Stimulated activated CD4-positive, alpha-beta T cell treated with anti-CD3 and anti-CD28 coated beads, Interleukin-15, amount 100 ng/mL, for 24 hours (primary cell): Measurements from ENCODE around the gene WDR37.

Source experiments
- DNase-seq: peaks from one replicate; pipeline ENCODE4 v3.0.0-alpha.2; 2020

The WDR37 gene

GRCh38 chr10:1172256-1172984, 116.2 kb downstream of the WDR37 start:
- DNase-seq: no peak

GRCh38 chr10:1173091-1173490, 116.9 kb downstream of the WDR37 start:
- DNase-seq: no peak

- DNase-seq: no peak
Measured at GRCh38 chr10:1174022-1174421, 117.8 kb downstream of the WDR37 start.

- DNase-seq: no peak
Measured at GRCh38 chr10:1175956-1176565, 119.9 kb downstream of the WDR37 start.

GRCh38 chr10:1177936-1178335, 121.8 kb downstream of the WDR37 start:
- no peak for DNase-seq

- no peak for DNase-seq
Measured at GRCh38 chr10:1178506-1178905, 122.3 kb downstream of the WDR37 start.

GRCh38 chr10:1179346-1180070, 123.3 kb downstream of the WDR37 start:
- no peak for DNase-seq

GRCh38 chr10:1180071-1180730, 124.0 kb downstream of the WDR37 start:
- no peak for DNase-seq

GRCh38 chr10:1180836-1181235, 124.7 kb downstream of the WDR37 start:
- DNase-seq: no peak
